ENCODE data around the gene NECAP2. TPM values are rescaled to one million over a fixed set of nuclear protein-coding genes. Genes with fewer than 3 reads are reported as not detected.
"Not testable (repeated sequence)": the region's sequence is repeated elsewhere in the genome, so short reads cannot be mapped to it uniquely, and the experiment has no call there.

The NECAP2 gene
- total RNA-seq, 2 experiments from 2014 or later = 51.8 to 59.0 TPM

- H3K36me3 ChIP-seq (ENCODE audit: insufficient read depth, low read length); H3K4me2 ChIP-seq (ENCODE audit: low read length); H3K4me3 ChIP-seq (ENCODE audit: low read depth, low read length, poor library complexity, severe bottlenecking); H2AFZ ChIP-seq (ENCODE audit: low read length); H3K9me2 ChIP-seq (ENCODE audit: insufficient read depth, low read length); POLR2A ChIA-PET; BruUV-seq (replicated peaks); intact Hi-C loops (cut with micrococcal nuclease; ENCODE audit: unreplicated experiment); CTCF ChIA-PET (ENCODE audit: unreplicated experiment); H3K27ac ChIP-seq (ENCODE audit: low read depth, low read length, poor library complexity, severe bottlenecking); H3K9me3 ChIP-seq (ENCODE audit: low read length); H3K79me2 ChIP-seq (ENCODE audit: insufficient read depth, low read depth, low read length); H4K20me1 ChIP-seq (ENCODE audit: insufficient read depth, low read length); DNase-seq (ENCODE audit: low spot score): not testable (repeated sequence)
- peaks cover 11% of the 10 kb centered on the region for H3K4me1 ChIP-seq (ENCODE audit: insufficient read depth, low read length, poor library complexity, severe bottlenecking)
Observed at GRCh38 chr1:16501446-16501845, 60.9 kb downstream of the NECAP2 start.

- ChIA-PET CTCF (ENCODE audit: unreplicated experiment) (no interaction called here), POLR2A (no interaction called here)
- H3K36me3 ChIP-seq (ENCODE audit: insufficient read depth, low read length) = no peaks in the 10 kb centered on the region
- H3K79me2 ChIP-seq (ENCODE audit: insufficient read depth, low read depth, low read length) = no peaks in the 10 kb centered on the region
- TF ChIP-seq EZH2phosphoT487 (IDR thresholded peaks at IDR 0.05; ENCODE audit: borderline replicate concordance, low read depth, low read length) = no peak
- TF ChIP-seq, protein P1, sequence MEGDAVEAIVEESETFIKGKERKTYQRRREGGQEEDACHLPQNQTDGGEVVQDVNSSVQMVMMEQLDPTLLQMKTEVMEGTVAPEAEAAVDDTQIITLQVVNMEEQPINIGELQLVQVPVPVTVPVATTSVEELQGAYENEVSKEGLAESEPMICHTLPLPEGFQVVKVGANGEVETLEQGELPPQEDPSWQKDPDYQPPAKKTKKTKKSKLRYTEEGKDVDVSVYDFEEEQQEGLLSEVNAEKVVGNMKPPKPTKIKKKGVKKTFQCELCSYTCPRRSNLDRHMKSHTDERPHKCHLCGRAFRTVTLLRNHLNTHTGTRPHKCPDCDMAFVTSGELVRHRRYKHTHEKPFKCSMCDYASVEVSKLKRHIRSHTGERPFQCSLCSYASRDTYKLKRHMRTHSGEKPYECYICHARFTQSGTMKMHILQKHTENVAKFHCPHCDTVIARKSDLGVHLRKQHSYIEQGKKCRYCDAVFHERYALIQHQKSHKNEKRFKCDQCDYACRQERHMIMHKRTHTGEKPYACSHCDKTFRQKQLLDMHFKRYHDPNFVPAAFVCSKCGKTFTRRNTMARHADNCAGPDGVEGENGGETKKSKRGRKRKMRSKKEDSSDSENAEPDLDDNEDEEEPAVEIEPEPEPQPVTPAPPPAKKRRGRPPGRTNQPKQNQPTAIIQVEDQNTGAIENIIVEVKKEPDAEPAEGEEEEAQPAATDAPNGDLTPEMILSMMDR (conservative IDR thresholded peaks at IDR 0.05; ENCODE audit: low read length) = no peak
- H3K4me1 ChIP-seq (ENCODE audit: insufficient read depth, low read length, poor library complexity, severe bottlenecking) = peaks cover 6% of the 10 kb centered on the region
- BruUV-seq (replicated peaks) = no TSS peak
- H4K20me1 ChIP-seq (ENCODE audit: insufficient read depth, low read length) = no peaks in the 10 kb centered on the region
- peaks cover 9% of the 10 kb centered on the region; the same call in 1 of the 2 replicates for H3K9me3 ChIP-seq (ENCODE audit: low read length)
- no peaks in the 10 kb centered on the region for H3K9me2 ChIP-seq (ENCODE audit: insufficient read depth, low read length)
- H3K4me2 ChIP-seq (ENCODE audit: low read length) = no peak overlapping the region
- H2AFZ ChIP-seq (ENCODE audit: low read length) = no peak overlapping the region
- H3K4me3 ChIP-seq (ENCODE audit: low read depth, low read length, poor library complexity, severe bottlenecking) = no peak overlapping the region
- no peak for DNase-seq (ENCODE audit: low spot score)
- no peak overlapping the region for H3K27ac ChIP-seq (ENCODE audit: low read depth, low read length, poor library complexity, severe bottlenecking)
- intact Hi-C loops (cut with micrococcal nuclease; ENCODE audit: unreplicated experiment) = no loop called here
Observed at GRCh38 chr1:16503494-16503893, 63.0 kb downstream of the NECAP2 start.

DNA sequence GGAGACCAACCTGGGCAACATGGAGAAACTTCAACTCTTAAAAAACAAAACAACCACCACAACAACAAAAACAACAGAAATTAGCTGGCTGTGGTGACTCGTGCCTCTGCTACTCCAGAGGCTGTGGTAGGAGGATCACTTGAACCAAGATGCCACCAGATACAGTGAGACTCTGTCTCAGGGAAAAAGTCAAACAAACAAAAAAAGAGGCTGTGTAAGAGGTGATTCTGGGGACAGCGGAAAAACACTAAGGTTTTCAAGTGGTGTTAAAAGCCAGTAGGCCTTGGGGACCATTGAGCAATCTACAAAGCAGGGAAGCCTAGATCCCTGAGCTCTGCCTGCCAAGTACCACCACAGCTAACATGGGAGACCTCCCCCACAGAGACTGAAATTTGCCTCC, 65.3 kb downstream of the NECAP2 start:
- DNase-seq (ENCODE audit: low spot score); BruUV-seq (replicated peaks); H3K4me1 ChIP-seq (ENCODE audit: insufficient read depth, low read length, poor library complexity, severe bottlenecking); H3K27ac ChIP-seq (ENCODE audit: low read depth, low read length, poor library complexity, severe bottlenecking); H3K4me3 ChIP-seq (ENCODE audit: low read depth, low read length, poor library complexity, severe bottlenecking); intact Hi-C loops (cut with micrococcal nuclease; ENCODE audit: unreplicated experiment); H3K4me2 ChIP-seq (ENCODE audit: low read length); H2AFZ ChIP-seq (ENCODE audit: low read length); H3K9me3 ChIP-seq (ENCODE audit: low read length); CTCF ChIA-PET (ENCODE audit: unreplicated experiment); H3K79me2 ChIP-seq (ENCODE audit: insufficient read depth, low read depth, low read length); H4K20me1 ChIP-seq (ENCODE audit: insufficient read depth, low read length); H3K9me2 ChIP-seq (ENCODE audit: insufficient read depth, low read length); H3K36me3 ChIP-seq (ENCODE audit: insufficient read depth, low read length): not testable (repeated sequence)
- POLR2A ChIA-PET = interaction anchor here (0.6 to 0.7 kb wide), 2 partner anchors 35 to 65 kb away, joined by 4 to 6 read pairs; partner anchors contain the start of gene NECAP2

GRCh38 chr1:16506364-16507136, 66.0 kb downstream of the NECAP2 start:
- intact Hi-C loops (cut with micrococcal nuclease; ENCODE audit: unreplicated experiment) = not testable (repeated sequence)
- POLR2A ChIA-PET = interaction anchor here (0.7 kb wide), 1 partner anchor 34 kb away, joined by 6 read pairs; no protein-coding TSS in a partner anchor

DNA sequence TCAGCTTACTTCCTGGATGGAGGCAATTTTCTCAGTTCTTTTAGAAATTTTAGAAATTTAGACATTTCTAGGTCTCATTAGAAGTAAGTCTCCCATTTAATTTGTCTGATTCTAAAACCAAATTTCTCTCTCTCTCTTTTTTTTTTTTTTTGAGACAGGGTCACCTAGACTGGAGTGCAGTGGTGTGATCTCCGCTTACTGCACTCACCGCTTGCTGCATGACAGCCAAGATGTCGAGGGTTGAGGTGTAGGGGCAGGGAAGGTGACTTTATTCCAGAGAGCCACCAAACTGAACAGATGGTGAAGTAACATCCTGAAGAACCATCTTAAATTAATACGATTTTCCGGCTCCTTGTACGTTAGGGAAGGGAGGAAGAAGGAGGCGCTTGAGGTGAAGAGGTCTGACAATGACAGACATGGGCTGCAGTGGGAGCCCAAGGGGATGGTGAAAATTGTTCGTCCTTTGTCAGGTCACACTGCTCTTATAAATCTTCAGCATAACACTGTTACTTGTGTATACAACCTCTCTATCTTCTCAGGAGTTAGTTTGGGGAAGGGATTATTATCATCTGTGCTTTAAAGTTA, 68.4 kb downstream of the NECAP2 start:
- H3K4me1 ChIP-seq (ENCODE audit: insufficient read depth, low read length, poor library complexity, severe bottlenecking); H3K9me2 ChIP-seq (ENCODE audit: insufficient read depth, low read length); H3K27ac ChIP-seq (ENCODE audit: low read depth, low read length, poor library complexity, severe bottlenecking); POLR2A ChIA-PET; H3K4me2 ChIP-seq (ENCODE audit: low read length); H3K4me3 ChIP-seq (ENCODE audit: low read depth, low read length, poor library complexity, severe bottlenecking); H3K9me3 ChIP-seq (ENCODE audit: low read length); H3K79me2 ChIP-seq (ENCODE audit: insufficient read depth, low read depth, low read length); CTCF ChIA-PET (ENCODE audit: unreplicated experiment); intact Hi-C loops (cut with micrococcal nuclease; ENCODE audit: unreplicated experiment); BruUV-seq (replicated peaks); H4K20me1 ChIP-seq (ENCODE audit: insufficient read depth, low read length); H2AFZ ChIP-seq (ENCODE audit: low read length); H3K36me3 ChIP-seq (ENCODE audit: insufficient read depth, low read length): not testable (repeated sequence)
- DNase-seq (ENCODE audit: low spot score) = peak; percentile 33

More at GRCh38 chr1:16506364-16507136, 66.0 kb downstream of the NECAP2 start:
- H3K9me2 ChIP-seq (ENCODE audit: insufficient read depth, low read length); CTCF ChIA-PET (ENCODE audit: unreplicated experiment); H3K79me2 ChIP-seq (ENCODE audit: insufficient read depth, low read depth, low read length); H3K4me1 ChIP-seq (ENCODE audit: insufficient read depth, low read length, poor library complexity, severe bottlenecking); H3K36me3 ChIP-seq (ENCODE audit: insufficient read depth, low read length); H2AFZ ChIP-seq (ENCODE audit: low read length); H3K4me2 ChIP-seq (ENCODE audit: low read length); H4K20me1 ChIP-seq (ENCODE audit: insufficient read depth, low read length); BruUV-seq (replicated peaks); H3K4me3 ChIP-seq (ENCODE audit: low read depth, low read length, poor library complexity, severe bottlenecking); H3K27ac ChIP-seq (ENCODE audit: low read depth, low read length, poor library complexity, severe bottlenecking); H3K9me3 ChIP-seq (ENCODE audit: low read length): not testable (repeated sequence)
- peak; percentile 31 for DNase-seq (ENCODE audit: low spot score)

All from OCI-LY7 (cell line).